GM23338 (cell line): ENCODE results near the gene ANO1. TPM values are rescaled to one million over a fixed set of nuclear protein-coding genes. Genes with fewer than 3 reads are reported as not detected.

ENCODE experiments used
- ATAC-seq: fragments of 200-7000 bp; cut with Tn5 transposase; 3 replicates; pipeline ENCODE4 v1.9.1; 2020
- DNase-seq: peaks from one replicate; pipeline ENCODE4 v3.0.0-alpha.2; 2015; ENCODE audit warnings: low spot score
- H2AFZ ChIP-seq: fragments of 200-600 bp; sonication (generic); 2 replicates; pipeline ENCODE4 v1.8.0; 2016; ENCODE audit warnings: antibody characterized with exemption, mild to moderate bottlenecking, moderate library complexity
- H3F3A ChIP-seq: fragments of 200-600 bp; sonication (generic); replicated peaks from 2 replicates; pipeline ENCODE4 v1.8.0; 2017; ENCODE audit warnings: antibody characterized with exemption, mixed run types, low read depth
- H3K27ac ChIP-seq: fragments of 200-600 bp; sonication (generic); 2 replicates; pipeline ENCODE4 v1.6.1; 2016; ENCODE audit warnings: low read depth
- H3K27me3 ChIP-seq: fragments of 200-600 bp; sonication (generic); 2 replicates; pipeline ENCODE4 v1.8.0; 2016; ENCODE audit warnings: mild to moderate bottlenecking, mixed run types, moderate library complexity; ENCODE audit not compliant: insufficient read depth
- H3K36me3 ChIP-seq: fragments of 200-600 bp; sonication (generic); 2 replicates; pipeline ENCODE4 v1.8.0; 2016; ENCODE audit warnings: mild to moderate bottlenecking; ENCODE audit not compliant: insufficient read depth
- H3K4me1 ChIP-seq: fragments of 200-600 bp; sonication (generic); 2 replicates; pipeline ENCODE4 v1.8.0; 2016; ENCODE audit warnings: mild to moderate bottlenecking, moderate library complexity; ENCODE audit not compliant: insufficient read depth
- H3K4me2 ChIP-seq: fragments of 200-600 bp; sonication (generic); 2 replicates; pipeline ENCODE4 v1.7.1; 2017; ENCODE audit warnings: mixed run types
- H3K4me3 ChIP-seq: fragments of 200-600 bp; sonication (generic); 2 replicates; pipeline ENCODE4 v1.6.1; 2016; ENCODE audit warnings: mixed run types
- H3K79me2 ChIP-seq: fragments of 200-600 bp; sonication (generic); replicated peaks from 2 replicates; pipeline ENCODE4 v1.8.0; 2017; ENCODE audit warnings: mild to moderate bottlenecking; ENCODE audit not compliant: insufficient read depth
- H3K9me2 ChIP-seq: fragments of 200-600 bp; sonication (generic); 2 replicates; pipeline ENCODE4 v1.8.0; 2017; ENCODE audit not compliant: insufficient read depth
- H4K20me1 ChIP-seq: fragments of 200-600 bp; sonication (generic); replicated peaks from 2 replicates; pipeline ENCODE4 v1.8.0; 2017; ENCODE audit warnings: mild to moderate bottlenecking; ENCODE audit not compliant: insufficient read depth
- H3K27ac Mint-ChIP-seq: 2 replicates; pipeline ENCODE4 v1.8.0; 2020; ENCODE audit warnings: inconsistent platforms, mild to moderate bottlenecking, moderate library complexity, mixed read lengths
- H3K27me3 Mint-ChIP-seq: 3 replicates; pipeline ENCODE4 v1.8.0; 2022; ENCODE audit warnings: low read depth, mild to moderate bottlenecking, moderate library complexity, mixed read lengths, inconsistent platforms; ENCODE audit not compliant: insufficient read depth, poor library complexity
- H3K36me3 Mint-ChIP-seq: 3 replicates; pipeline ENCODE4 v1.8.0; 2021; ENCODE audit warnings: low read depth, mild to moderate bottlenecking, inconsistent platforms, moderate library complexity, mixed read lengths
- H3K4me1 Mint-ChIP-seq: 3 replicates; pipeline ENCODE4 v1.8.0; 2020; ENCODE audit warnings: mild to moderate bottlenecking, inconsistent platforms, mixed read lengths
- H3K4me3 Mint-ChIP-seq: 3 replicates; pipeline ENCODE4 v1.8.0; 2021; ENCODE audit warnings: moderate library complexity, mild to moderate bottlenecking, inconsistent platforms, mixed read lengths
- H3K9me3 Mint-ChIP-seq: 3 replicates; pipeline ENCODE4 v1.8.0; 2020; ENCODE audit warnings: moderate library complexity, mild to moderate bottlenecking, inconsistent platforms, mixed read lengths
- CREB1 ChIP-seq: fragments of 250-450 bp; sonication (Bioruptor Pico); IDR thresholded peaks from 2 replicates; pipeline ENCODE4 v1.5.0; 2020; ENCODE audit warnings: low read depth, mild to moderate bottlenecking, moderate library complexity
- EZH2 ChIP-seq: fragments of 200-600 bp; sonication (generic); IDR thresholded peaks from one replicate; pipeline ENCODE4 v1.8.0; 2017; ENCODE audit warnings: antibody characterized with exemption, mild to moderate bottlenecking, low read depth; ENCODE audit not compliant: unreplicated experiment
- EZH2phosphoT487 ChIP-seq: fragments of 200-600 bp; sonication (generic); IDR thresholded peaks from one replicate; pipeline ENCODE4 v1.8.1; 2018; ENCODE audit warnings: antibody characterized with exemption; ENCODE audit not compliant: unreplicated experiment
- JUNB ChIP-seq: IDR thresholded peaks from one replicate; pipeline ENCODE4 v1.6.1; 2016; ENCODE audit warnings: antibody characterized with exemption; ENCODE audit not compliant: unreplicated experiment
- NANOG ChIP-seq: IDR thresholded peaks from 2 replicates; pipeline ENCODE4 v1.6.1; 2016; ENCODE audit warnings: antibody characterized with exemption, borderline replicate concordance
- POLR2AphosphoS5 ChIP-seq: IDR thresholded peaks from 2 replicates; pipeline ENCODE4 v1.6.1; 2016; ENCODE audit warnings: antibody characterized with exemption, low read depth
- STAT1 ChIP-seq: IDR thresholded peaks from one replicate; pipeline ENCODE4 v1.6.1; 2016; ENCODE audit warnings: antibody characterized with exemption; ENCODE audit not compliant: unreplicated experiment
- ZNF114 ChIP-seq: fragments of 250-450 bp; sonication (Bioruptor Pico); IDR thresholded peaks from 2 replicates; pipeline ENCODE4 v1.5.0; 2020; ENCODE audit warnings: mild to moderate bottlenecking, moderate library complexity
- ZNF331 ChIP-seq: fragments of 250-450 bp; sonication (Bioruptor Pico); IDR thresholded peaks from 2 replicates; pipeline ENCODE4 v1.5.0; 2020; ENCODE audit warnings: low read depth, mild to moderate bottlenecking, moderate library complexity
- polyA plus RNA-seq: library from polyadenylated mRNA; unstranded; fragments of >200 nt; fragmentation: Nextera tagmentation; extraction: Ambion mirVana; gene quantifications from 2 replicates; pipeline ENCODE4 v1.2.1, GENCODE V29; 2016
- total RNA-seq: library from RNA; depleted of rRNA; stranded (reverse); fragments of >200 nt; shearing (Covaris generic); gene quantifications from 2 replicates; pipeline ENCODE4 v1.2.3, GENCODE V29; 2014
- TF ChIP-seq, protein P1 (sequence below): IDR thresholded peaks from one replicate; pipeline ENCODE4 v1.6.1; 2018; ENCODE audit warnings: antibody characterized with exemption; ENCODE audit not compliant: unreplicated experiment
- TF ChIP-seq, protein P2 (sequence below), 2 experiments: fragments of 200-600 bp in 1 of 2; sonication (generic) in 1 of 2; conservative IDR thresholded peaks; 2 replicates each; pipeline versions ENCODE4 v1.5.1 to v1.6.1; 2016 to 2017; ENCODE audit warnings: antibody characterized with exemption in 2 of 2, low read depth in 2 of 2, mild to moderate bottlenecking in 2 of 2, moderate library complexity in 1 of 2
- TF ChIP-seq, protein P3 (sequence below): IDR thresholded peaks from 2 replicates; pipeline ENCODE4 v1.6.1; 2016; ENCODE audit warnings: antibody characterized with exemption
- TF ChIP-seq, protein P4 (sequence below): fragments of 250-450 bp; sonication (Bioruptor Pico); IDR thresholded peaks from 2 replicates; pipeline ENCODE4 v1.5.0; 2020; ENCODE audit warnings: mild to moderate bottlenecking, moderate library complexity

The ANO1 gene
- total and polyA plus RNA-seq, 2 experiments from 2014 or later: 1.4 to 3.4 TPM

DNA sequence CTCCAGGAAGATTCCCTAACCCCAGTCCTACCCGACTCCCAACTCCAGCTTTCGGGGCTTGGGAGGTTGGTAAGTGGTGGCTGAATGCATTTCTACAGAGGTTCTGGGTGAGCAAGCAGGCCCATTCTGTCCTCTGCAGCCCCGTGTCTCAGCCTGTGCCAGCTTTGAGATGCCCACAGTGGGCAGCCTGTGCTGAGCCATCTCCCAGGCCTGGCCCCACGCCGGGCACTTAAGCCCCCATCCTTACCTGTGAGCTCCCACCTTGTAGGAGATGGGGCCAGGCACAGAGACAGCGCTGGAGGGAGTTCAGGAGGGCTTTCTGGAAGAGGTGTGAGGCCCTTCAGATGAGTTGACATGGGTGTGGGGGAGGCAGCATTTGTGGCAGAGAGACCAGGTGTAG, 54.5 kb downstream of the ANO1 start:
- H3K36me3 ChIP-seq: no peaks in the 10 kb centered on the region

More for the DNA sequence above, 54.5 kb downstream of the ANO1 start:
- no peaks in the 10 kb centered on the region for H3K36me3 Mint-ChIP-seq
- Histone ChIP-seq H3F3A (0 out of 2 replicates have a peak, but pooled peaks cover 6% of the 10 kb centered on the region), H3K27me3 (no peaks in the 10 kb centered on the region), H3K4me3 (no peak overlapping the region), H3K79me2 (no peaks in the 10 kb centered on the region), H2AFZ (no peak overlapping the region), H3K4me1 (peaks cover 22% of the 10 kb centered on the region), H3K9me2 (no peaks in the 10 kb centered on the region), H3K4me2 (no peak overlapping the region), H4K20me1 (no peaks in the 10 kb centered on the region), H3K27ac (no peak overlapping the region)
- H3K27me3 Mint-ChIP-seq: peaks cover 4% of the 10 kb centered on the region
- ATAC-seq: no peak
- no peak overlapping the region for H3K27ac Mint-ChIP-seq
- peaks cover 23% of the 10 kb centered on the region for H3K4me1 Mint-ChIP-seq
- H3K9me3 Mint-ChIP-seq: no peaks in the 10 kb centered on the region
- TF ChIP-seq NANOG: no peak
- TF ChIP-seq, protein P1, sequence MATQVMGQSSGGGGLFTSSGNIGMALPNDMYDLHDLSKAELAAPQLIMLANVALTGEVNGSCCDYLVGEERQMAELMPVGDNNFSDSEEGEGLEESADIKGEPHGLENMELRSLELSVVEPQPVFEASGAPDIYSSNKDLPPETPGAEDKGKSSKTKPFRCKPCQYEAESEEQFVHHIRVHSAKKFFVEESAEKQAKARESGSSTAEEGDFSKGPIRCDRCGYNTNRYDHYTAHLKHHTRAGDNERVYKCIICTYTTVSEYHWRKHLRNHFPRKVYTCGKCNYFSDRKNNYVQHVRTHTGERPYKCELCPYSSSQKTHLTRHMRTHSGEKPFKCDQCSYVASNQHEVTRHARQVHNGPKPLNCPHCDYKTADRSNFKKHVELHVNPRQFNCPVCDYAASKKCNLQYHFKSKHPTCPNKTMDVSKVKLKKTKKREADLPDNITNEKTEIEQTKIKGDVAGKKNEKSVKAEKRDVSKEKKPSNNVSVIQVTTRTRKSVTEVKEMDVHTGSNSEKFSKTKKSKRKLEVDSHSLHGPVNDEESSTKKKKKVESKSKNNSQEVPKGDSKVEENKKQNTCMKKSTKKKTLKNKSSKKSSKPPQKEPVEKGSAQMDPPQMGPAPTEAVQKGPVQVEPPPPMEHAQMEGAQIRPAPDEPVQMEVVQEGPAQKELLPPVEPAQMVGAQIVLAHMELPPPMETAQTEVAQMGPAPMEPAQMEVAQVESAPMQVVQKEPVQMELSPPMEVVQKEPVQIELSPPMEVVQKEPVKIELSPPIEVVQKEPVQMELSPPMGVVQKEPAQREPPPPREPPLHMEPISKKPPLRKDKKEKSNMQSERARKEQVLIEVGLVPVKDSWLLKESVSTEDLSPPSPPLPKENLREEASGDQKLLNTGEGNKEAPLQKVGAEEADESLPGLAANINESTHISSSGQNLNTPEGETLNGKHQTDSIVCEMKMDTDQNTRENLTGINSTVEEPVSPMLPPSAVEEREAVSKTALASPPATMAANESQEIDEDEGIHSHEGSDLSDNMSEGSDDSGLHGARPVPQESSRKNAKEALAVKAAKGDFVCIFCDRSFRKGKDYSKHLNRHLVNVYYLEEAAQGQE: no peak
- TF ChIP-seq ZNF114 (CRISPR knock-in tag): no peak
- TF ChIP-seq, protein P2, sequence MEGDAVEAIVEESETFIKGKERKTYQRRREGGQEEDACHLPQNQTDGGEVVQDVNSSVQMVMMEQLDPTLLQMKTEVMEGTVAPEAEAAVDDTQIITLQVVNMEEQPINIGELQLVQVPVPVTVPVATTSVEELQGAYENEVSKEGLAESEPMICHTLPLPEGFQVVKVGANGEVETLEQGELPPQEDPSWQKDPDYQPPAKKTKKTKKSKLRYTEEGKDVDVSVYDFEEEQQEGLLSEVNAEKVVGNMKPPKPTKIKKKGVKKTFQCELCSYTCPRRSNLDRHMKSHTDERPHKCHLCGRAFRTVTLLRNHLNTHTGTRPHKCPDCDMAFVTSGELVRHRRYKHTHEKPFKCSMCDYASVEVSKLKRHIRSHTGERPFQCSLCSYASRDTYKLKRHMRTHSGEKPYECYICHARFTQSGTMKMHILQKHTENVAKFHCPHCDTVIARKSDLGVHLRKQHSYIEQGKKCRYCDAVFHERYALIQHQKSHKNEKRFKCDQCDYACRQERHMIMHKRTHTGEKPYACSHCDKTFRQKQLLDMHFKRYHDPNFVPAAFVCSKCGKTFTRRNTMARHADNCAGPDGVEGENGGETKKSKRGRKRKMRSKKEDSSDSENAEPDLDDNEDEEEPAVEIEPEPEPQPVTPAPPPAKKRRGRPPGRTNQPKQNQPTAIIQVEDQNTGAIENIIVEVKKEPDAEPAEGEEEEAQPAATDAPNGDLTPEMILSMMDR (conservative IDR thresholded peaks at IDR 0.05; ENCODE audit: low read depth in 2 of 2): no peak
- TF ChIP-seq POLR2AphosphoS5: no peak
- TF ChIP-seq ZNF331 (CRISPR knock-in tag): no peak
- TF ChIP-seq JUNB: no peak
- TF ChIP-seq, protein P3, sequence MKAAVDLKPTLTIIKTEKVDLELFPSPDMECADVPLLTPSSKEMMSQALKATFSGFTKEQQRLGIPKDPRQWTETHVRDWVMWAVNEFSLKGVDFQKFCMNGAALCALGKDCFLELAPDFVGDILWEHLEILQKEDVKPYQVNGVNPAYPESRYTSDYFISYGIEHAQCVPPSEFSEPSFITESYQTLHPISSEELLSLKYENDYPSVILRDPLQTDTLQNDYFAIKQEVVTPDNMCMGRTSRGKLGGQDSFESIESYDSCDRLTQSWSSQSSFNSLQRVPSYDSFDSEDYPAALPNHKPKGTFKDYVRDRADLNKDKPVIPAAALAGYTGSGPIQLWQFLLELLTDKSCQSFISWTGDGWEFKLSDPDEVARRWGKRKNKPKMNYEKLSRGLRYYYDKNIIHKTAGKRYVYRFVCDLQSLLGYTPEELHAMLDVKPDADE: no peak
- no peak for TF ChIP-seq CREB1 (CRISPR knock-in tag)
- TF ChIP-seq EZH2: no peak
- TF ChIP-seq STAT1: no peak
- TF ChIP-seq, protein P4, sequence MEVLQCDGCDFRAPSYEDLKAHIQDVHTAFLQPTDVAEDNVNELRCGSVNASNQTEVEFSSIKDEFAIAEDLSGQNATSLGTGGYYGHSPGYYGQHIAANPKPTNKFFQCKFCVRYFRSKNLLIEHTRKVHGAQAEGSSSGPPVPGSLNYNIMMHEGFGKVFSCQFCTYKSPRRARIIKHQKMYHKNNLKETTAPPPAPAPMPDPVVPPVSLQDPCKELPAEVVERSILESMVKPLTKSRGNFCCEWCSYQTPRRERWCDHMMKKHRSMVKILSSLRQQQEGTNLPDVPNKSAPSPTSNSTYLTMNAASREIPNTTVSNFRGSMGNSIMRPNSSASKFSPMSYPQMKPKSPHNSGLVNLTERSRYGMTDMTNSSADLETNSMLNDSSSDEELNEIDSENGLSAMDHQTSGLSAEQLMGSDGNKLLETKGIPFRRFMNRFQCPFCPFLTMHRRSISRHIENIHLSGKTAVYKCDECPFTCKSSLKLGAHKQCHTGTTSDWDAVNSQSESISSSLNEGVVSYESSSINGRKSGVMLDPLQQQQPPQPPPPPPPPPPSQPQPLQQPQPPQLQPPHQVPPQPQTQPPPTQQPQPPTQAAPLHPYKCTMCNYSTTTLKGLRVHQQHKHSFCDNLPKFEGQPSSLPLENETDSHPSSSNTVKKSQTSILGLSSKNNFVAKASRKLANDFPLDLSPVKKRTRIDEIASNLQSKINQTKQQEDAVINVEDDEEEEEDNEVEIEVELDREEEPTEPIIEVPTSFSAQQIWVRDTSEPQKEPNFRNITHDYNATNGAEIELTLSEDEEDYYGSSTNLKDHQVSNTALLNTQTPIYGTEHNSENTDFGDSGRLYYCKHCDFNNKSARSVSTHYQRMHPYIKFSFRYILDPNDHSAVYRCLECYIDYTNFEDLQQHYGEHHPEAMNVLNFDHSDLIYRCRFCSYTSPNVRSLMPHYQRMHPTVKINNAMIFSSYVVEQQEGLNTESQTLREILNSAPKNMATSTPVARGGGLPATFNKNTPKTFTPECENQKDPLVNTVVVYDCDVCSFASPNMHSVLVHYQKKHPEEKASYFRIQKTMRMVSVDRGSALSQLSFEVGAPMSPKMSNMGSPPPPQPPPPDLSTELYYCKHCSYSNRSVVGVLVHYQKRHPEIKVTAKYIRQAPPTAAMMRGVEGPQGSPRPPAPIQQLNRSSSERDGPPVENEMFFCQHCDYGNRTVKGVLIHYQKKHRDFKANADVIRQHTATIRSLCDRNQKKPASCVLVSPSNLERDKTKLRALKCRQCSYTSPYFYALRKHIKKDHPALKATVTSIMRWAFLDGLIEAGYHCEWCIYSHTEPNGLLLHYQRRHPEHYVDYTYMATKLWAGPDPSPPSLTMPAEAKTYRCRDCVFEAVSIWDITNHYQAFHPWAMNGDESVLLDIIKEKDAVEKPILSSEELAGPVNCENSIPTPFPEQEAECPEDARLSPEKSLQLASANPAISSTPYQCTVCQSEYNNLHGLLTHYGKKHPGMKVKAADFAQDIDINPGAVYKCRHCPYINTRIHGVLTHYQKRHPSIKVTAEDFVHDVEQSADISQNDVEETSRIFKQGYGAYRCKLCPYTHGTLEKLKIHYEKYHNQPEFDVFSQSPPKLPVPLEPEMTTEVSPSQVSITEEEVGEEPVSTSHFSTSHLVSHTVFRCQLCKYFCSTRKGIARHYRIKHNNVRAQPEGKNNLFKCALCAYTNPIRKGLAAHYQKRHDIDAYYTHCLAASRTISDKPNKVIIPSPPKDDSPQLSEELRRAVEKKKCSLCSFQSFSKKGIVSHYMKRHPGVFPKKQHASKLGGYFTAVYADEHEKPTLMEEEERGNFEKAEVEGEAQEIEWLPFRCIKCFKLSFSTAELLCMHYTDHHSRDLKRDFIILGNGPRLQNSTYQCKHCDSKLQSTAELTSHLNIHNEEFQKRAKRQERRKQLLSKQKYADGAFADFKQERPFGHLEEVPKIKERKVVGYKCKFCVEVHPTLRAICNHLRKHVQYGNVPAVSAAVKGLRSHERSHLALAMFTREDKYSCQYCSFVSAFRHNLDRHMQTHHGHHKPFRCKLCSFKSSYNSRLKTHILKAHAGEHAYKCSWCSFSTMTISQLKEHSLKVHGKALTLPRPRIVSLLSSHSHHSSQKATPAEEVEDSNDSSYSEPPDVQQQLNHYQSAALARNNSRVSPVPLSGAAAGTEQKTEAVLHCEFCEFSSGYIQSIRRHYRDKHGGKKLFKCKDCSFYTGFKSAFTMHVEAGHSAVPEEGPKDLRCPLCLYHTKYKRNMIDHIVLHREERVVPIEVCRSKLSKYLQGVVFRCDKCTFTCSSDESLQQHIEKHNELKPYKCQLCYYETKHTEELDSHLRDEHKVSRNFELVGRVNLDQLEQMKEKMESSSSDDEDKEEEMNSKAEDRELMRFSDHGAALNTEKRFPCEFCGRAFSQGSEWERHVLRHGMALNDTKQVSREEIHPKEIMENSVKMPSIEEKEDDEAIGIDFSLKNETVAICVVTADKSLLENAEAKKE (CRISPR knock-in tag): no peak
- TF ChIP-seq EZH2phosphoT487: no peak
- no peak overlapping the region for H3K4me3 Mint-ChIP-seq
- DNase-seq: no peak
